Kidney epithelial cell (primary cell): ENCODE data around the gene PCBP1. TPM values are rescaled to one million over a fixed set of nuclear protein-coding genes. Genes with fewer than 3 reads are reported as not detected.
"Not testable (repeated sequence)": the region's sequence is repeated elsewhere in the genome, so short reads cannot be mapped to it uniquely, and the experiment has no call there.

Experiments
- DNase-seq: peaks from one replicate; pipeline ENCODE4 v3.0.0-alpha.2; 2010; ENCODE audit warnings: low read depth
- H3K27me3 ChIP-seq: 2 replicates; pipeline ENCODE4 v1.6.0; 2011; ENCODE audit warnings: low read length; ENCODE audit not compliant: control insufficient read depth, insufficient read depth
- H3K36me3 ChIP-seq: 2 replicates; pipeline ENCODE4 v1.5.1; 2011; ENCODE audit warnings: low read length; ENCODE audit not compliant: control insufficient read depth, insufficient read depth
- H3K4me3 ChIP-seq: 2 replicates; pipeline ENCODE4 v1.5.1; 2011; ENCODE audit warnings: low read depth, mild to moderate bottlenecking, control low read depth, low read length
- CTCF ChIP-seq: IDR thresholded peaks from 2 replicates; pipeline ENCODE4 v1.5.1; 2011; ENCODE audit warnings: mild to moderate bottlenecking, moderate library complexity, low read length, control low read depth, inconsistent platforms; ENCODE audit not compliant: insufficient read depth, poor library complexity, severe bottlenecking
- total RNA-seq: library from RNA; depleted of rRNA; stranded (reverse); fragments of >200 nt; gene quantifications from 2 replicates; pipeline ENCODE4 v1.2.3, GENCODE V29; 2015

Gene PCBP1
- total RNA-seq, 1 donor from 2014 or later: 144 TPM

- Histone ChIP-seq H3K36me3 (no peaks in the 10 kb centered on the region), H3K4me3 (no peak overlapping the region), H3K27me3 (no peaks in the 10 kb centered on the region)
- no peak for DNase-seq
- TF ChIP-seq CTCF: no peak
Observed at GRCh38 chr2:70104231-70105111, 17.2 kb downstream of the PCBP1 start.

GRCh38 chr2:70106138-70106537 lies 18.9 kb downstream of the PCBP1 start:
- not testable (repeated sequence) for DNase-seq, H3K27me3 ChIP-seq, H3K4me3 ChIP-seq, H3K36me3 ChIP-seq

DNA sequence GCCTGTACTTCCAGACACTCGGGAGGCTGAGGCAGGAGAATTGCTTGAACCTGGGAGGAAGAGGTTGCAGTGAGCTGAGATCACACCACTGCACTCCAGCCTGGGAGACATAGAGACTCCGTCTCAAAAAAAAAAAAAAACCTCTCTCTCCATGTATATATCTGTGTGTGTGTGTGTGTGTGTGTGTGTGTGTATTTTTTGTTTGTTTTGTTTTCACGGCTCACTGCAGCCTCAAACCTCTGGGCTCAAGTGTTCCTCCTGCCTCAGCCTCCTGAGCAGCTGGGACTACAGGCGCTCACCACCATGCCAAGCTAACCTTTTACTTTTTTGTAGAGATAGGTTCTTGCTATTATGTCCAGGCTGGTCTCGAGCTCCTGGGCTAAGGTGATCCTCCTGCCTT lies 23.1 kb downstream of the PCBP1 start:
- not testable (repeated sequence) for DNase-seq, H3K36me3 ChIP-seq, H3K4me3 ChIP-seq, H3K27me3 ChIP-seq

DNA sequence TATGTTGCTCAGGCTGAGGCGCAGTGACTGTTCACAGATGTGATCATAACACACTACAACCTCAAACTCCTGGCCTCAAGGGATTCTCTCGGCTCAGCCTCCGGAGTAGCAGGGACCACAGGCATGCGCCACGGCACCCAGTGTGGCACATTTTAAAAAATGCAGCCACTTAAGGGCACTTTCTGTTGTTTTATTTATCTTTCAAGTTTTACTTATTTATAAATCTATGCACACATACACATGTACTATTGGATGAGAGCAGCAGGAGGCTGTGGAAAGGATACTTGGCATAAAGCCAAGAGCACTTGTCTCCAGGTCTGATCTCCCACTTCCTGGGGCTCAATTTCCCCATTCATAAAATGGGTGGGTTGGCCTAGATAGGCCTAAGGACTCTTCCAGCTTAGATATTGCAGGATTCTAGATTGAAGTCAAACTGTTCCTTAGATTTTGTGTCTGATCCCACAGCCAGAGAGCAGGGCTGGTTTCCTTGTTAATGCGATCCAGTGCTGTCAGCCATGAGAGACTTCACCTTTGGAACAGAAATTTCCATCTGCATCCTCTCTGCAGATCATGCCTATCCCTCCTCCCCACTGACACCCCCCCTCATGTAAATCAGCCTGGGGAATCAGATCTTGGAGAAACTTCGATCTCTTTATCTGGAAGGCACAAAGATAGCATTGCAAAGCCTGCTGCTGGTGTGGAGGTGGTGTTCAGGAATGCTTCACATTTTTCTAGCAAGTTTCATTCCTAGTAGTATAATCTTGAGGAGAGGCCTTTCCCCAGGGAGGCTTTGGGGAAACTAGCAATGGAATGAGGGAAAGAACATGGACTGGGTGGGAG lies 24.7 kb downstream of the PCBP1 start:
- TF ChIP-seq CTCF: no peak
- Histone ChIP-seq H3K4me3 (no peak overlapping the region), H3K36me3 (no peaks in the 10 kb centered on the region), H3K27me3 (no peaks in the 10 kb centered on the region)
- no peak for DNase-seq

- TF ChIP-seq CTCF: no peak
- no peaks in the 10 kb centered on the region for H3K36me3 ChIP-seq
- H3K27me3 ChIP-seq: no peaks in the 10 kb centered on the region
- DNase-seq: no peak
- no peak overlapping the region for H3K4me3 ChIP-seq
Observed at GRCh38 chr2:70113359-70114070, 26.2 kb downstream of the PCBP1 start.

- Histone ChIP-seq H3K36me3 (no peaks in the 10 kb centered on the region), H3K27me3 (no peaks in the 10 kb centered on the region), H3K4me3 (no peak overlapping the region)
- DNase-seq: no peak
- TF ChIP-seq CTCF: no peak
Observed at GRCh38 chr2:70115646-70116442, 28.6 kb downstream of the PCBP1 start.
